Umbilical cord (tissue), 2 donors: ENCODE measurements around the gene TWF1. TPM values are rescaled to one million over a fixed set of nuclear protein-coding genes. Genes with fewer than 3 reads are reported as not detected.
"Not testable (repeated sequence)": the region's sequence is repeated elsewhere in the genome, so short reads cannot be mapped to it uniquely, and the experiment has no call there.

Experiments used
- DNase-seq: peaks from one replicate; pipeline ENCODE4 v3.0.0-alpha.2; 2015; ENCODE audit warnings: low spot score
- total RNA-seq: library from RNA; depleted of rRNA; stranded (reverse); fragments of >200 nt; gene quantifications from one replicate; pipeline ENCODE4 v1.2.3, GENCODE V29; 2014; ENCODE audit warnings: low replicate concordance; ENCODE audit not compliant: insufficient read depth

The TWF1 gene
- total RNA-seq, 1 donor from 2014 or later: 135 TPM

- peak; percentile 22 for DNase-seq
These were observed 813 bp downstream of the TWF1 start for GRCh38 chr12:43805149-43805859.

GRCh38 chr12:43797561-43798217 is 8.4 kb downstream of the TWF1 start:
- DNase-seq: no peak

- DNase-seq: no peak
These were observed 10.3 kb downstream of the TWF1 start for GRCh38 chr12:43795716-43796280.

- no peak for DNase-seq
These were observed 16.2 kb downstream of the TWF1 start for GRCh38 chr12:43789941-43790340.

- DNase-seq: no peak
These were observed 19.0 kb downstream of the TWF1 start for GRCh38 chr12:43786899-43787693.

- DNase-seq: peak; percentile 57
These were observed 29.6 kb downstream of the TWF1 start for GRCh38 chr12:43776498-43776897.

GRCh38 chr12:43766291-43766690 is 39.8 kb downstream of the TWF1 start:
- peak; percentile 41 for DNase-seq

- no peak for DNase-seq
These were observed 41.6 kb downstream of the TWF1 start for GRCh38 chr12:43764528-43764927.

- DNase-seq: no peak
These were observed 42.3 kb downstream of the TWF1 start for GRCh38 chr12:43763769-43764168.

GRCh38 chr12:43762596-43762995 is 43.5 kb downstream of the TWF1 start:
- DNase-seq: no peak

- DNase-seq: no peak
These were observed 44.6 kb downstream of the TWF1 start for GRCh38 chr12:43761500-43761899.

- no peak for DNase-seq
These were observed 45.7 kb downstream of the TWF1 start for GRCh38 chr12:43760396-43760795.

GRCh38 chr12:43758728-43759563 is 47.2 kb downstream of the TWF1 start, which contains the start of the genes IRAK4 and PUS7L:
Gene IRAK4, plus strand, starts transcription at chr12:43758951. Its CDS starts 9,161 bp downstream, at chr12:43768112.
Gene PUS7L, minus strand, starts transcription at chr12:43758790. Its CDS starts 3,545 bp downstream, at chr12:43755245.
- DNase-seq: peak; percentile 99

GRCh38 chr12:43758247-43758727 is 47.8 kb downstream of the TWF1 start:
- no peak for DNase-seq

- DNase-seq: no peak
These were observed 52.1 kb downstream of the TWF1 start for GRCh38 chr12:43754015-43754414.

GRCh38 chr12:43751360-43751759 is 54.8 kb downstream of the TWF1 start:
- DNase-seq: not testable (repeated sequence)

- no peak for DNase-seq
These were observed 55.3 kb downstream of the TWF1 start for GRCh38 chr12:43750814-43751213.

- no peak for DNase-seq
These were observed 57.1 kb downstream of the TWF1 start for GRCh38 chr12:43749016-43749415.

- DNase-seq: no peak
These were observed 61.3 kb downstream of the TWF1 start for GRCh38 chr12:43744826-43745225.
